Calu3 (cell line): ENCODE results near the gene ARGLU1. TPM values are rescaled to one million over a fixed set of nuclear protein-coding genes. Genes with fewer than 3 reads are reported as not detected.

Experiments used
- BruUV-seq: library from RNA; stranded (reverse); fragments of 400-500 nt; replicated peaks from 2 replicates; lab custom pipeline; 2021; lab: Mats Ljungman, UMichigan
- CTCF ChIA-PET: fragments of 300-600 bp; sonication (Branson Sonifier 250); formaldehyde crosslinking; loops from one replicate; lab custom pipeline; 2022; ENCODE audit warnings: antibody characterized with exemption; lab: Charles Lee
- DNase-seq: peaks from one replicate; pipeline ENCODE4 v3.0.0; 2022
- H3K27ac Mint-ChIP-seq: one replicate; pipeline ENCODE4 v1.8.0; 2022; ENCODE audit warnings: mixed read lengths; ENCODE audit not compliant: unreplicated experiment
- H3K27me3 Mint-ChIP-seq: one replicate; pipeline ENCODE4 v1.8.0; 2022; ENCODE audit warnings: mixed read lengths; ENCODE audit not compliant: unreplicated experiment
- H3K36me3 Mint-ChIP-seq: one replicate; pipeline ENCODE4 v1.8.0; 2022; ENCODE audit warnings: mild to moderate bottlenecking, moderate library complexity, mixed read lengths; ENCODE audit not compliant: insufficient read depth, unreplicated experiment
- H3K4me1 Mint-ChIP-seq: one replicate; pipeline ENCODE4 v1.8.0; 2022; ENCODE audit warnings: mild to moderate bottlenecking, low read depth, mixed read lengths; ENCODE audit not compliant: unreplicated experiment
- H3K4me3 Mint-ChIP-seq: one replicate; pipeline ENCODE4 v1.8.0; 2022; ENCODE audit warnings: mild to moderate bottlenecking, low read depth, moderate library complexity, mixed read lengths; ENCODE audit not compliant: unreplicated experiment
- H3K9me3 Mint-ChIP-seq: one replicate; pipeline ENCODE4 v1.8.0; 2022; ENCODE audit warnings: low read depth, mixed read lengths; ENCODE audit not compliant: unreplicated experiment
- CTCF ChIP-seq: fragments of 200-600 bp; IDR thresholded peaks from one replicate; pipeline ENCODE4 v1.8.0; 2022; ENCODE audit warnings: antibody characterized with exemption; ENCODE audit not compliant: unreplicated experiment
- intact Hi-C: fragments of 100-400 bp; cut with micrococcal nuclease; formaldehyde crosslinking; loops from one replicate; pipeline ENCODE4 v1.10.0; 2022; ENCODE audit not compliant: unreplicated experiment
- total RNA-seq: library from RNA; stranded (reverse); gene quantifications from 2 replicates; pipeline ENCODE4 v1.2.3, GENCODE V29; 2022

The ARGLU1 gene
- total RNA-seq, 1 experiment from 2014 or later = 28.8 TPM

DNA sequence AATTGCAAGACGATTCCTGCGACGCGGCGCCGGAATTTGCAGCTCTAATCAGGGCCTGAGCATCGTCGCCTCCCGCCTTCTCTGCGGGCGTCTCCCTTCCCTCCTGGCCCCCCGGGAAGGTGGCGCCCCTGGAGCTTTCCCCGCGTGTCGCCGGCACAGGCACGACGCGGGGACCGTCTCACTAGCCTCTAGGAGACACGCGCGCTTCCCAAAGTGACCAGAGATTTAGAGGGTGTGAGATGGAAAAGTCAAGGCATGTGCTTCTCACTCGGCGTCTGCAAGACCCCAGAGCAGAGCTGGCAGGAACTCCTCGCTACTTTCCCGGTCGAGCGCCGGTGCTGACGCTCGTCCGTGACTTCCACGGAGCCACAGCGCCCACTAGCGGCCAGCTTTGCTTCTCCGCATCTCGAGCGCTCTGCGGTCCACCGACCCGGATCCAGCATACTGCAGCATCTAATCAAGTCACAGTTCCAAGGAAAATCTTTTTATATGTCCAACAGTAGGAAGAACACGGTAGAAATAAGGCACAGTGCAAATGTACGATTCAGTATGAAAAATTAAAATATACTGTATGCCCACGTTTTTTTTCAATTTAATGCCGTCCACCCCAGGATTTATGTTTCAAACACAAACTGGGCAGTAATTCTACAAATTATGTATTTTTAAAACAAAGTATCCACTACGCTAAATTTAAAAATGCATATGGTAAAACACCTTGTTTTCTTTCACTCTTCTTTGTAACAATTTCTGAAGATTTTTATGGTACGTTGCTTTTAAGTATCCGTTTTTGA lies 31.5 kb downstream of the ARGLU1 start:
- Mint-ChIP-seq H3K27me3 (no peaks in the 10 kb centered on the region), H3K36me3 (peaks cover 33% of the 10 kb centered on the region), H3K9me3 (no peaks in the 10 kb centered on the region), H3K4me3 (peak overlapping the region; percentile 79), H3K27ac (peak overlapping the region; percentile 73), H3K4me1 (no peaks in the 10 kb centered on the region)
- no TSS peak for BruUV-seq
- DNase-seq = peak; percentile 67
- intact Hi-C loops = loop anchor here (10.0 kb wide), 1 partner anchor 1962 kb away; no protein-coding TSS in a partner anchor
- TF ChIP-seq CTCF = peak; percentile 31
- CTCF ChIA-PET = interaction anchor here (0.9 kb wide), 1 partner anchor 452 kb away, joined by 4 read pairs; no protein-coding TSS in a partner anchor

DNA sequence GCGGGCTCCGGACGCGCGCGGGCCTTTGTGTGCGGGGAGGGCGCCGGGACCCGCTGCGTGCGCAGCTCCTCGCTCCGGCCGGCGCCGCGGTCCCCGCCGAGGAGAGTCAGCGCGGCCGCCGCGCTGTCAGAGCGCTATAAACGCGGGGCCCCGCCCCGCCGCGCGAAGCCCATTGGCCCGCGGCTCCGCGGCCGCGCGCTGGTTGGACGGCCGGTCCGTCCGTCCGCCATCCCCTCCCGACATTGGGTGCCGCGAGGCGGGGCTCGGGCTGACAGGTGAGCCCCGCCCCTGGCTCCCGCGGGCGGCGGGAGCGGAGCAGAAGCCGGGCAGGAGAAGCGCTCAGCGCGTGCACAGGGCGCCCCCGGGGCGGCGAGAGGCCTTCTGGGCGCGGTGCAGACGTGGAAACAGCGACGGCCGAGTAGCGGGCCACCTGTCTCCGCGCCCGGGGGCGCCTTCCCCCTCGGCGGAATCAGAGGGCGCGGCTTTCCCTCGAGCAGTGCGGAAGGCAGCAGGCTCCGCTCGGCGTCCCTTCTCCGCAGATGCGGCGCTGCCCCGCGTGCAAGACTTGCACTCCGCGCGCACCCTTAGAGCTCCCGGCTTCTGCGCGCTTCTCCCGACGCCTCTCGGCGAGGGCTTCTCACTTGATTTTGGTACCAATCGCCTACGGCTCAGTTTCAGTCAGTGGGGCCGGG lies 32.2 kb downstream of the ARGLU1 start, which contains the start of gene EFNB2:
Gene EFNB2 (minus strand): TSS at position 111 of the 692 bp plus-strand sequence. CDS start 698 bp downstream, outside the sequence.
- Mint-ChIP-seq H3K27me3 (no peaks in the 10 kb centered on the region), H3K36me3 (peaks cover 33% of the 10 kb centered on the region), H3K27ac (peak within 1 kb of the TSS; percentile 73), H3K4me3 (peak within 1 kb of the TSS; percentile 79), H3K9me3 (no peaks in the 10 kb centered on the region), H3K4me1 (no peaks in the 10 kb centered on the region)
- intact Hi-C loops = loop anchor here (10.0 kb wide), 1 partner anchor 1961 kb away; no protein-coding TSS in a partner anchor
- peak; percentile 79 for DNase-seq
- no TSS peak for BruUV-seq
- CTCF ChIA-PET = interaction anchor here (0.5 to 0.9 kb wide), 2 partner anchors 452 to 493 kb away, joined by 4 read pairs; no protein-coding TSS in a partner anchor
- TF ChIP-seq CTCF = no peak

GRCh38 chr13:106534639-106535551 lies 33.0 kb downstream of the ARGLU1 start:
- intact Hi-C loops = loop anchor here (5.0 to 10.0 kb wide), 2 partner anchors 453 to 1960 kb away; no protein-coding TSS in a partner anchor
- Mint-ChIP-seq H3K4me3 (peak overlapping the region; percentile 79), H3K4me1 (no peaks in the 10 kb centered on the region), H3K36me3 (peaks cover 33% of the 10 kb centered on the region), H3K9me3 (no peaks in the 10 kb centered on the region), H3K27ac (no peak overlapping the region), H3K27me3 (no peaks in the 10 kb centered on the region)
- no peak for TF ChIP-seq CTCF
- BruUV-seq = no TSS peak
- DNase-seq = no peak
- CTCF ChIA-PET = interaction anchor here (0.5 kb wide), 1 partner anchor 493 kb away, joined by 4 read pairs; no protein-coding TSS in a partner anchor
